ENCODE data around the gene HTR5A. TPM values are rescaled to one million over a fixed set of nuclear protein-coding genes. Genes with fewer than 3 reads are reported as not detected.

HTR5A gene
- total and polyA plus RNA-seq, 2 experiments from 2014 or later, result not detected

- H3K27ac Mint-ChIP-seq, result no peak overlapping the region
- Histone ChIP-seq H3K4me3 (no peak overlapping the region), H3K4me1 (ENCODE audit: insufficient read depth) (no peaks in the 10 kb centered on the region), H3K4me2 (no peak overlapping the region), H3F3A (replicated peaks; ENCODE audit: low read depth) (no peaks in the 10 kb centered on the region), H3K9me2 (ENCODE audit: insufficient read depth) (no peaks in the 10 kb centered on the region), H3K36me3 (ENCODE audit: insufficient read depth) (no peaks in the 10 kb centered on the region), H3K79me2 (replicated peaks; ENCODE audit: insufficient read depth) (no peaks in the 10 kb centered on the region), H2AFZ (no peak overlapping the region), H3K27ac (ENCODE audit: low read depth) (no peak overlapping the region), H3K27me3 (ENCODE audit: insufficient read depth) (no peaks in the 10 kb centered on the region), H4K20me1 (replicated peaks; ENCODE audit: insufficient read depth) (no peaks in the 10 kb centered on the region)
- H3K27me3 Mint-ChIP-seq (ENCODE audit: insufficient read depth, low read depth, poor library complexity), result peaks cover 5% of the 10 kb centered on the region
- DNase-seq (ENCODE audit: low spot score) (no peak), ATAC-seq (no peak)
- H3K4me3 Mint-ChIP-seq, result no peak overlapping the region
- TF ChIP-seq CREB1 (CRISPR knock-in tag; IDR thresholded peaks at IDR 0.05; ENCODE audit: low read depth) (no peak), STAT1 (IDR thresholded peaks at IDR 0.05; ENCODE audit: unreplicated experiment) (no peak), CTCF (conservative IDR thresholded peaks at IDR 0.05; ENCODE audit: low read depth in 2 of 2) (no peak), ZNF462 (CRISPR knock-in tag; IDR thresholded peaks at IDR 0.05) (no peak), EZH2 (IDR thresholded peaks at IDR 0.05; ENCODE audit: low read depth, unreplicated experiment) (no peak), POLR2AphosphoS5 (IDR thresholded peaks at IDR 0.05; ENCODE audit: low read depth) (no peak), ZNF114 (CRISPR knock-in tag; IDR thresholded peaks at IDR 0.05) (no peak), NANOG (IDR thresholded peaks at IDR 0.05; ENCODE audit: borderline replicate concordance) (no peak)
- peaks cover 8% of the 10 kb centered on the region; the same call in 2 of the 3 replicates for H3K36me3 Mint-ChIP-seq (ENCODE audit: low read depth)
- peaks cover 27% of the 10 kb centered on the region for H3K9me3 Mint-ChIP-seq
- peaks cover 2% of the 10 kb centered on the region; the same call in 1 of the 3 replicates for H3K4me1 Mint-ChIP-seq
Measured at GRCh38 chr7:155120460-155120859, 50.3 kb downstream of the HTR5A start.

Measured in GM23338 (cell line).